Heart left ventricle (tissue), 13 donors: Measurements from ENCODE around the gene ZSCAN2.

ENCODE experiments used
- CTCF ChIP-seq, 12 donors: fragments of 200-600 bp; sonication (generic) in 4 of 12; IDR thresholded peaks; one replicate each; pipeline versions ENCODE4 v1.5.0 to v1.8.0; 2018 to 2022; ENCODE audit warnings: antibody characterized with exemption in 12 of 12, mild to moderate bottlenecking in 5 of 12
- POLR2A ChIP-seq, 2 donors: fragments of 450-650 bp; IDR thresholded peaks; one replicate each; pipeline ENCODE4 v1.6.1; 2017; ENCODE audit warnings: antibody characterized with exemption in 2 of 2, mild to moderate bottlenecking in 2 of 2, moderate library complexity in 2 of 2
- donor health status: ischemic (EF 13 %, LVEDD 7.1; RV severe dilation, severe dysfunction).
- donor health status: DM: no; HTN: yes; CAD: no.
- donor health status: DM: no; HTN: no; CAD: no.
- donor health status: ischemic (EF 25% LVEDD 6.9; RV normal size, moderate dysfunction).
- donor health status: ischemic (EF 25% LVEDD 5.7; RV mildly dilated, moderate dysfunction).
- donor health status: ischemic (EF 35%, LVEDD 5.7; RV mildly dilated, moderate dysfunction).
- donor health status: nonischemic (EF 11% LVEDD 7.7; RV severe dilation, severe dysfunction).
- donor health status: DM: yes; HTN: yes; CAD: no.
- donor health status: PGD.
- donor health status: ischemic (EF 29% LVEDD 5.4; RV normal size, mild dysfunction).
- donor health status: nonischemic (EF 23%, LVEDD 6.1; RV moderate dilation, normal function).

GRCh38 chr15:84590406-84590805 lies 10.4 kb upstream of the ZSCAN2 start:
- TF ChIP-seq CTCF (IDR thresholded peaks at IDR 0.05), result no peak
- TF ChIP-seq POLR2A (IDR thresholded peaks at IDR 0.05), result no peak
